Keratinocyte (primary cell): ENCODE measurements around the gene METTL27.
"Not testable (repeated sequence)": the region's sequence is repeated elsewhere in the genome, so short reads cannot be mapped to it uniquely, and the experiment has no call there.

ENCODE experiments used
- CTCF ChIP-seq, 3 experiments: IDR thresholded peaks in 1 of 3; conservative IDR thresholded peaks in 1 of 3; optimal IDR thresholded peaks in 1 of 3; 2 replicates in 2 of 3; 3 replicates in 1 of 3; pipeline versions ENCODE3 to v1.5.1; 2011; ENCODE audit warnings: low read length in 3 of 3, mild to moderate bottlenecking in 3 of 3, moderate library complexity in 2 of 3, control low read depth in 1 of 3, inconsistent platforms in 1 of 3; ENCODE audit not compliant: insufficient read depth in 2 of 3; ENCODE audit errors: extremely low read depth in 1 of 3
- EZH2 ChIP-seq: IDR thresholded peaks from one replicate; pipeline ENCODE4 v1.6.1; 2012; ENCODE audit warnings: inconsistent platforms, mild to moderate bottlenecking, low read length, moderate library complexity

GRCh38 chr7:73797176-73797575, 45.1 kb downstream of the METTL27 start:
- not testable (repeated sequence) for TF ChIP-seq CTCF (optimal IDR thresholded peaks at IDR 0.05 in 1 of 3, IDR thresholded peaks at IDR 0.05 in 1 of 3, conservative IDR thresholded peaks at IDR 0.05 in 1 of 3; ENCODE audit: extremely low read depth in 1 of 3, insufficient read depth in 2 of 3, low read length in 3 of 3); EZH2
